ENCODE measurements around the gene MST1R.

Gene MST1R

DNA sequence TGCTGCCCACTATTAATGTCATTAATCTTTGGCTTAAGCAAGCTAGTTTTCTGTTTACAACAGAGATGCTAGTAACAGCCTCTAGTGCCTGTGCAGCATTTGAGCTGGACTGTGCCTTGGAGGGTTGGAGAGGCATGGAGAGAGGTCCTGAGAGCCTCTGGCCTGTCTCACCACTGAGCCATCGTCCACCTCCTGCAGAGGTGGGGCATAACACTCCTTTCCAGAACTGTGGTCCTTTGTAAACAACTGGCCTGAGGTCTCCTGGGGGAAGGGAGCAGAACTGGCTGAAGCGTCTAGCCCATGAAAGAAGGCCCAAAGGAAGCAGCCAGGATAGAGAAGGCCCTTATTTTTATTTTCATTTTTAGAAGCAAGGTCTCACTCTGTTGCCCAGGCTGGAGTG lies 24.0 kb downstream of the MST1R start:
- DNase-seq (ENCODE audit: low read depth in 1 of 2, low spot score in 1 of 2): no peak

DNA sequence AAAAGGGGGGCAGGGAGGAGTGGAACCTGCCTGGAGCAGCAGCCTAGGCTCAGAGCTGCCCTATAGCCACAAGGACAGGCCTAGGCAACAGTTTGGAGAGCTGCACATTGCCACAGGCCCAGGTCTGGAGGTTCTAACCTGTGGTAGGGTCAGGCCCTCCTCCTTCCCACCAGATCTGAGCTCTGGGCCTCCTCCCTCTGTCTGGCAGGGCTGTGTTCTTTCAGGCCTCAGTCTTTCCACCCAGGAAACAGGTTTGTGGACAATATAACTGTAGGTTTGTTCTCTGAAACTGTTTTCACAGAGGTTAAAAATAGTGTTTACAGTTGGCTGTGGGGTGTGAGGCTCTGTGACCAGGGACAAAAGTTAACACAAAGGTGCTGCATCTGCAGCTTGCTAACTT lies 25.0 kb downstream of the MST1R start:
- no peak for DNase-seq (ENCODE audit: low read depth in 1 of 2, low spot score in 1 of 2)

DNA sequence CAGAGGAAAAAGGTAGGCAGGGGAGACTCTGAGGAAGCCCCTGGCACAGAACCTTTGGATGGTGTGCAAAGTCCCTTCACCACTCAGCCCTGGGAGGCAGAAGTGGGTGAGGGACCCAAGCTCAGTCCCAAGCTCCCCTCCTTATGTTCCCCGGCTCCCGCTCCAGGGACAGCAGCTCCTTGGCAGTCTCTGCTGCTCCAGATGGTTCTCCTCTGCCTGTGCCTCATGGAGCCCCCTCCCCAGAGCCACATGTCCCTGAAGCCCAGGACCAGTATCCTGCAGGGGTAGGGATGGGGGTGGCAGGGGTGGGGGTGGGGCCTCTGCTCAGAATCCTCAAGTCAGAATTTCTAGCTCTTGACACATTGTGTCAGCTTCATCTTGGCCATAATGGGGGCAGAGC lies 26.0 kb downstream of the MST1R start:
- DNase-seq (ENCODE audit: low read depth in 1 of 2, low spot score in 1 of 2): no peak

DNA sequence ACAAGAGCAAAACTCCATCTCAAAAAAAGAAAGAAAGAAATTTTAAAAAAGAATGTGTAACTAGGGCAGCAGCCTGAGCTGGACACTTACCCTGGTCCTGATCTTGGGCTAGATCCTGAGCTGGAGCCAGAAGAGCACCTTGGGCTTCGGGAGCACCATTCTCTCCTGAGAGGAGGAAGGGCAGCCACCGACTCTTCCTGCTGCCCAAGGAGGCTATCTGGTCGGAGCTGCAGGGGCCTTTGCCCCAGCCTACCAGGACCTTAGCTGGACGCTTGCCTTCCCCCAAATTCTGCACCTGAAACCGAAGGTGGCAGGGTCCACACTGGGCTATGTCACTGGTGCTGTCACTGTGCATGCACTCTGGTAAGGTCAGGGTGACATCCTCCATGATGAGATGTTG lies 27.1 kb downstream of the MST1R start:
- no peak for DNase-seq (ENCODE audit: low read depth in 1 of 2, low spot score in 1 of 2)

DNA sequence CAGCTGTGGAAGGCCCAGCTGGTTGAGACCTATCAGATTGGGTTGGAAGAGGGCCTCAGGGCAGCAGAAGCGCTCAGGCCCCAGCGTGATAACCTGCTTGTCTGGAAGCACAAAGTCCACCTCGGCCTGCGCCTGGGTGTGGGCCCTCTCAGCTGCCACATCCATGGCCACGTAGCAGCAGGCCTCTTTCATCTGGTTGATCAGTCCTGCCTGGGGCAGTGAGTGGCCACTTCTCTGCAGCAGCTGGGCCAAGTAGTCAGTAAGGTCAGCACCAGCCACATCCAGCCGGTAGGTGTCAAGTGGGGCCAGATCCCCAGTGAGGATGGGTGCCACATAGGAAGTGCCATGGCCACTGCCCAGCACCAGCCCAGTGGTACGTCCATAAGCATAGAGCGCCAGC lies 30.1 kb downstream of the MST1R start:
- DNase-seq (ENCODE audit: low read depth in 1 of 2, low spot score in 1 of 2): no peak

DNA sequence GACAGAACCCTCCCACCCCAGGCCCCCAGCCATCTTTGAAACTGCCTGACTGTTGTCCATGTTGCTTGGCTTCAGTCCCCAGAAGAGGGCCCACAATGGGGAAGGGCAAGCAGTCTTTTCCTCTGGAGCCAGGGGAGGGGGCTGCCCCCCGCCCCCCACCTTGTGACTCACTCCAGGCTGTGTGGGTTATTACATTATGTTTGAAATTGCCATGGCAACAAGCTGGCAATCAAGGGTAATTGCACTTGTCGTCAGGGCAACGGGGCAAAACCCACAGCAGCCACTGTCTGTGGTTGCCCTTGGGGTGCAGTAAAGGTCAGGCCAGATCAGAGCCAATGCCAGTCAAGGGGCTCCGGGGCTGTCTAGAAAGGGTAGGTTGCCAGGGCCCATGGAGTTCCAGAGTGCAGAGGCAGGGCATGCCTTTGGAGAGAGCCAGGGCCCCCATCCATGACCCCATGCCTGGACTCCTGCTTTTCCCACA lies 30.8 kb downstream of the MST1R start:
- DNase-seq (ENCODE audit: low read depth in 1 of 2, low spot score in 1 of 2): no peak

DNA sequence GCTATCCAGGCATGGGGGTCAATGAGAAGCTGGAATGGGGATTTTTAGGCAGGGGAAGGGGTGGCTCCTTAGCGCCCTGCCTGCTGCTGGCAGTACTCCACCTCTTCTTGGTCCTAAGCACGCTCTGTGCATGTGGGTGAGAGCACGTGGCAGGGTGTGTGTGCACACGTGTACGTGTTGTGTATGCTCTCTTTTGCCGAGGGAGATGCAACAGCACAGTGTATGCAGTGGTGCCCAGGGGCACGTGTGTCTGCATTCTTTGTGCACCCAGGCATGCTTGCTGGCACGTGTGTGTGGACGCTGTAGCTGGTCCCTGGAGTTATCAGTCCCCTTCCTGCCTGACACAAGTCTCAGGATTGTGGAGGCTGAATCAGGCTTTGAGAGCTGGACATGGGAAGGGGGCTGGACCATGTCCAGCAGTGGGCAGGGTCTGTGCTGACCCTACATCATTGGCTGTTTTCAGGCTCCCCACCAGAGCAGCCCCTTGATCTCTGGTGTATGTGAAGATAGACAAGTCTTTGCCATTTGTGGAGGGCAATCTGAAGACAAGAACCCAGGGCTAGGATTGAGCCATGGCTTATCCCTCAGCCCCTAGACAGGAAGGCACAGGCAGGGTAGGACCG lies 32.0 kb downstream of the MST1R start:
- DNase-seq (ENCODE audit: low read depth in 1 of 2, low spot score in 1 of 2): no peak

DNA sequence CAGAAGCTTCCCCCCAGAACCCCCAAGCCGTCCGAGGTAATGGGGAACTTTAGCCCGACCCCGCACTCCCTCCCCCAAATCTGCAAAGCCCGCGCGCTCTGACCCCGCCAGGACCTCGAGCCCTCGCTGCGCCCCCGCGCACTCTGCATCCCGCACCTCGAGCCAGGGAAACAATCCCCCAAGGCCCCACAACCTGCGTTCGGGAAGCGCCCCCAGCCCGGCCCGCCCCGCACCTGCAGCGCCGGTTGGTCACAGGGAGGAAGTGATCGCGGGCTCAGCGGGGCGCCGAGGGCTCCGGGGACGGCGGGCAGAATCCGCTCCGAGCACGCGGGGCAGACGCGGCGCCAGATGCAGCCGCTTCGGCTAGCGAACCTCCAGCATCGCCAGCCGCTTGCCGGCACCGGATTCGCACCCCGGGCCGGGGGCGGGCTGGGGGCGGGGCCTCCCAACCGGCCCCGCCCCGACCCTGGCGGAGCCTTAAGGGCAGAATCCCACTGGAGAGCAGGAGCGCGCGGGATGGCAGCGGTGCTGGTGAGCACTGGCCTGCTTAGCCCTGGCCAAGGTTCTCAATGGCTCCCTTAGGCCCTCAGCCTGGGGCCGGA lies 34.0 kb downstream of the MST1R start, which contains the start of gene CAMKV:
TSS of gene CAMKV (minus strand) at position 382 of the 602 bp plus-strand sequence. CDS start 7,518 bp downstream, outside the sequence.
- DNase-seq (ENCODE audit: low read depth in 1 of 2, low spot score in 1 of 2): peak in 1 of 2 donors; percentile 4

DNA sequence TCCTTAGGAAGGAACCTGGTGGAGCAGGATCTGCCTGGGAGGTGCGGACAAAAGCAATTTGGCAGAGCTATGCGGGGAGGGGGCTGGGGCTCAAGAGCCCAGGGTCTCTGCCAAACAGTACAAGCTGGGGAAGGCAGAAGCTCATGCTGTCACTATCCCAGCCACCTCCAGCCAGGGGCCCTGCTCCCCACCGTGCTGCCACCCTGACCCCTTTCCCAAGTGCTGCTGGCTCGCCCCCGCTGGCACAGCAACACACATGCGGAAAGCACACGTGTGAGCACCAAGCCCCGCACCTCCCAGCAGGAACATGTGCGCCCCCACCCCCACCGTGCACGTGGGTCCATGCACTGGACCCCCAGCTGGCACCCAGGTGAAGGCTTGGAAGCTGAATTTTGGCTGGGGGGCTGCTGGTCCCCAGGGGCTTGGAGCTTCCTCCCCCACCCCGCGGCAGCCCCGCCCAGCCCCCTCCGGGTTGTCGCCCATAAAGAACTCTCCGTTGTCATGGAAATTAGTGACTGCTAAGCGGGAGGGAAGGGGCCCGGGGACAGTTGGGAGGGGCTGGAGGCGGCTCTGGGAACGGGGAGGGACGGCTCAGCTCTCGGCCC lies 34.7 kb downstream of the MST1R start:
- DNase-seq (ENCODE audit: low read depth in 1 of 2, low spot score in 1 of 2): no peak

DNA sequence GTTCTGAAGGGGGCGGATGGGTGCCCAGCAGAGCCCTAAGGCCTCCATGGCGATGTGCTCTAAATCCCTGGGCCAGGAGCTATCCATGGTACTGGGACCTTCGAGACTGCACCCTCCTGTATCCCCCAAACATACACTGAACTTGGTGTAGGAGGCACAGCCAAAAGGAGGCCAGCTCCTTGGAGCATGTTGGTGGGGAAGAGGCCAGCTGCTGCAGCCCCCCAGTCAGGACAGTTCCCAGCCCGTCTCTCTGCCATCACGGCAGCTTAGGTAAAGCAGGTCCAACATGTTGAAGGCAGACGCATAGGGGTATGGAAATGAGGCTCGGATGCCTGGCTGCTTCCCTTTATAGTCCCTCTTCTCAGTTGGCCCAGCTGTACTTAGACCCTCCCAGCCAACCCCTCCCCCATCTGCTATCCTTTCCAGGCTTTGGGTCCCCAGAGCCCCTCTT lies 35.8 kb downstream of the MST1R start:
- DNase-seq (ENCODE audit: low read depth in 1 of 2, low spot score in 1 of 2): no peak

DNA sequence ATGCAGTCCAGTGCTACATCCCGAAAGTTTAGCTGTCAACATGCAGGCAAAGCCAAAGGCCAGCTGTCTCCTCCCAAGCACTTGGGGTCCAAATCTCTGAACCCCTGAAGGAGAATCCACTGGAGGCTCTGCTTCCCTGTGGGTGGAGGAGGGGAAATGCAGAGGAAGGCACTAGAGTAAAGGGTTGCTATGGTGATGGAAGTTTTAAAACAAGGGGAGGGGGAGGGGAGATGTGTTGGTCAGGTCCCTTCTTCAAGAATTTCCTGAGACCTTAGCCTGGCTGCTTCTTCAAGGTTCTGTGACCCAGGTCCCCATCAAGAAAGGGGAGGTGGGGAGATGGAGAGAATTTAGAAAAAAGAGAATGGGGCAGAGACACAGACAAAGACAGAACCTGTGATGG lies 36.3 kb downstream of the MST1R start:
- DNase-seq (ENCODE audit: low read depth in 1 of 2, low spot score in 1 of 2): no peak

DNA sequence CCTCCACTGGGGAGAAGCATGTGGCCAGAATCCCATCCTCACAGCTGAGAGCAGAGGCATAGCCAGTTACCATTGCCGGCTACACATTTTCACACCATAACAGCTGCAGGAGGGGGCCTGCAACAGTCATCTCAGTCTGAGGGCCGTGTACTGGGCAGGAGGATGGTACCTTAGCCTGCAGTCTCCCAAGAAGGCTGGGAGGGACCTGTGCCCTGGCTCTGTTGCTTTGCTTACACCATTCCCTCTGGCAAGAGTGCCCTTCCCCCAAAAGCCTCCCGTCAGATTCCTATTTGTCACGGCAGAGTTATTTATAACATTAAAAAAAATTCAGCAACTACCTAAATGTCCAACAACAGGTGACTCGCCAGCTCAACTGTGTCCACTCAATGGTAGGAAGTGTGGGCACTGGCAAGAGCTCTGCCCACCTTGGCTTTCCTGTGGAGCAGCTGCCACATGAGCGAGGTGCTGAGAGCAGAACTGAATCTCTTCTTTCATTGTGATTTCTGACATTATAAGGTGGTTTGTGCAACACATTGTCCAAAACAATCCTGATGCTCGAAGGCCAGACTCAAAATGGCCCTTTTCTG lies 38.4 kb downstream of the MST1R start:
- no peak for DNase-seq (ENCODE audit: low read depth in 1 of 2, low spot score in 1 of 2)

DNA sequence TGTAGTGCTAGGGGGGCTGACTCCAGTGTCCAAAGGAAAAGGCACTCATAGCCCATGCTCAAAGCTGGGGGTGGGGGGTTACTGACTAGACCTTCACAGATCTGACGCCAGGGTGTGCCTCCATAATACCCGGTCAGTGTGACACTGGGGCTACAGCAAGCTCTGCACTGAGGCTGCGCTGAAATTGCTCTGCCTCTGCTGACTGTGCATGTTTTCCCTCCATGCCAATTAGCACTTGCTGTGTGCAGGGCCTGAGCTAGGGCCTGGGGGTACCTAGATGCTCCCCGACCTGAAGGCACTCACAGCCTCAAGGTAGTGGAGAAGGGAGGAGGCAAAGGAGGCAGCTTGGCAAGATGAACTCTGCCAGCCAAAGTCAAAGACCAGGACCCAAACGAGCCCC lies 39.2 kb downstream of the MST1R start:
- no peak for DNase-seq (ENCODE audit: low read depth in 1 of 2, low spot score in 1 of 2)

DNA sequence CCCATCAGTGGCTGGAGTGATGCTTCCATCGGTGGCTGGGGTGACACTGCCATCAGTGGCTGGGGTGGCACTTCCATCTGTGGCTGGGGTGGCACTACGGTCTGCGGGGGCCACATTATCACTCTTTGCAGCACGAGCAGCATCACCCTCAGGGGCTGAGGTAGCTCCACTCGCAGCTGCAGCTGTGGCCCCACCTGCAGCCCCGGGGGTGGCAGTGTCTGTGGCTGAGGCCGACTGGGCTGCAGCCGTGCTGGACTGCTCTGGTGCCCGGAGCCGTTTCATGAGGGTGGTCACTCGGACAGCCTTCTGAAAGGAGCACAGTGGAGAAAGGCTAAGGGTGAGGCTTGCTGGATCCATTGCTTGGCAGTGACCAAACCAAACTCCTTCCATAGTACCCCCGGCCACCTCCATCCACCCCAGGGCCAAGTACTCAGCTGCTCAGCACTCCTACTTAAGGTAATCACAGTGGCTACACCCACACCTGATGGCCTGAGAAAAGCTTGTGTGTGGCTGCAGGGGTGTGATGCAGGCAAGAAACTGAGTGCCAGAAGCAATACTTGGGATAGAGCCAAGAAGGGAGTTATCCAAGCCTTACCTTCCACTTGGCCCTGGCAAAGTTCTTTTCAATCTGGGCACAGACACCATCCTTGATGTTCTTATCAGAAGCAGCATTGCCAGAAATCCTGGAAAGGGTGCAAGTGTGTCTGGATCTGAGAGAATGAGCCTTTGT lies 43.9 kb downstream of the MST1R start:
- no peak for DNase-seq (ENCODE audit: low read depth in 1 of 2, low spot score in 1 of 2)

DNA sequence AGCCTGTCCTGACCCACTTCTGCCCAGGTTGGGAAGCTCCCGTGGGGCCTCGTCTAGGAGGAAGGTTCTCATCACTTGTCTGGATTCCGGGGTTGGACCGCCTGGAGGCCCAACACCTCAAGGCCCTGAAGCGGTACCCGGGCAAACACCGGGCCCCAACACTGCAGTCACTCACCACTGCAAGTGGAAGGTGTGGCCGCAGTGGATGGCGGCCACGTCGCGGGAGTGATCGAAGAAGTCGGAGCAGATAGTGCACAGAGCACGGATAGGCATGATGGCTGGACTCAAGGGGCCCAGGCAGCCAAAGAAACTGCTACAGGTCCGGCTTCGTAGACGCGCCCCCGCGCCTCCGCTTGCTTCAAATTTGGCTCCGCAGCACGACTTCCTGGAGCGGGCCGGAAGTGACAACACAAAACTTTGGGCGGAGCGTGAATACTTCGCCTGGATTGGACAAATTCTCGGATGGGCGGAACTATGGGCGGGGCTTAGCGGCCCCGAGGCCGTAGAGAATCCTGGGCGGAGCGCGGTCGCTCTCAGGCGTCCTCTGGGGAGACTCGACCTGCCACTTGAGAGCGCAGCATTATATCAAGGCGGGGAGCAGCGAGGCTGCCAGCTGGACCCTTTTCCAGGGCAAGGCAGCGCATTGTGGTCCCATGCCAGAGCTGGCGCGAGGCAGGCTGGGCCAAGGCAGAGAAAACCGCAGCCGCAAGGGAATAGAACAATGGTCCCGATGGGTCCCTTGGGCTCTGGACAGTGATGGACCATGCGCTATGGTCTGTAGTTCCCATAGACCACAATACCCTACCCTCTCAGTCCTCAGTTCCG lies 47.3 kb downstream of the MST1R start, which contains the start of gene TRAIP:
TSS of gene TRAIP (minus strand) at position 384 of the 825 bp plus-strand sequence. CDS start at position 273, 111 bp downstream.
- peak; percentile 86 for DNase-seq (ENCODE audit: low read depth in 1 of 2, low spot score in 1 of 2)

DNA sequence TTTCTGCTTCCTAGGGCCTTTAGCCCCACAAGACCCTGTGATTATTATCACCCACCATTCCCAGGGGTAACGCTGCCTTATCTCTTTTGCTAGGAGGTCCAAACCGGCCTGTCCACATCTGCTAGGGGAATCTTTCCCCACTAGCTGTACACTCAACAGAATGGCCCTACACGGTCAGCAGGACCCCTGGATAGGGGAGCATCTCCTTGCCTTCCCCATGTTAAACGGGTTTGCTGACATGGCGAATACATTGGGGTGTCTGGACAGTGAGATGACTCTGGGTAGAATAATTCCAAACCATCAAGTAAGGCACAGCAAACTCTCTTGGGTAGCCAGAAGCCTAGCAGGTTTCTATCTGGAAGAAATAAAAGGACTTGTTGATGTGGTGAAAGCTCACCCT lies 48.0 kb downstream of the MST1R start:
- DNase-seq (ENCODE audit: low read depth in 1 of 2, low spot score in 1 of 2): no peak

DNA sequence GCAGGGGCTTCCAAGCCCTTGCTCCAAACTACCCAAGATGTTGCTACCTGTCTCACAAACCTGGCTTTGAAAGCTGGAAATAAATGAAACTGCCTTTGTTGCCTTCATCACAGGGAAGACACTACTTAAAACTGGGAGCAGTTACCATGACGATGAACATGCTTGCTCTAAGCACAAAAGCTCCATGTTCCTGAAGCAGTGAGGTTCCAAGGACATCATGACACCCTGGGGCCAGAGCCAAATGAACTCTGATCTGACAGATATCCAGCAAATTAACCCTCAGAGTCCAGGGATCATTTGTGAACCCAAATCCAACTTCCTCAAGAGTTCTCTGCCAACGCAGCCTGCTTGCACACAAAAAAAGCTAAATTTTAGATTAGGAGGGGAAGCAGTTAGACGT lies 58.0 kb downstream of the MST1R start:
- DNase-seq (ENCODE audit: low read depth in 1 of 2, low spot score in 1 of 2): no peak

DNA sequence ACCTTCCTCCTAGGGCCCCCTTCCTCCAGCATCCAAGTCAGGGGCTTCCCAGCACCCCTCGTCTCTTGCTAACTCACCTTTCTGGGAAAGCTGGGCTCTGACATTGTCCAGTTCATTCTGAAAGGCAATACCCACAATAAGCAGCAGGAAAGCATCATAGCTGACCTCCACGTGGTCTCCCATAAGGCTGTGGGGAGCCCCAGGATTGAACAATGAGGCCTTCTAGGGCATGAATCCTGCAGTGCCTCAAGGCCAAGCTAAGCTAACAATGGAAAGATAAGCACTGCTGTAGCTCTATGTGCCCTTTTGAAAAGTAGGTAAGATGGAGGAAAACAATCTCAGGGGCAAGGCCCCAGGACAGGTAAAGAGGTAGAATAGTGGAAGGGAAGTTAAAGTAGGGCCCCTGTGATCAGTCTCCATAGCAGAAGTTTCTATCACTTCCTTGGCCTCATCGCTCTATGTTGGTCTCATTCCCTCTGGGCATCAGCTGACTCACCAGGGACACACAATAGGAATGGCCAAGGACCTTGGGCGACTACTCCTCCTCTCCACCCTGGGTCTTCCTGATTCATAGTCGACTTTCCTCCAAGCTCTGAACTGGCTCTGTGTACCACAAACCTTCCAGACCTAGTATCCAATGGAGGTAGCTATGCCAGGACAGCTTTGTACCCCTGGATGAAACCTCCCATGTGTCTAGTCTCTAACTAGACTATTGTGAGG lies 59.0 kb downstream of the MST1R start:
- DNase-seq (ENCODE audit: low read depth in 1 of 2, low spot score in 1 of 2): no peak

DNA sequence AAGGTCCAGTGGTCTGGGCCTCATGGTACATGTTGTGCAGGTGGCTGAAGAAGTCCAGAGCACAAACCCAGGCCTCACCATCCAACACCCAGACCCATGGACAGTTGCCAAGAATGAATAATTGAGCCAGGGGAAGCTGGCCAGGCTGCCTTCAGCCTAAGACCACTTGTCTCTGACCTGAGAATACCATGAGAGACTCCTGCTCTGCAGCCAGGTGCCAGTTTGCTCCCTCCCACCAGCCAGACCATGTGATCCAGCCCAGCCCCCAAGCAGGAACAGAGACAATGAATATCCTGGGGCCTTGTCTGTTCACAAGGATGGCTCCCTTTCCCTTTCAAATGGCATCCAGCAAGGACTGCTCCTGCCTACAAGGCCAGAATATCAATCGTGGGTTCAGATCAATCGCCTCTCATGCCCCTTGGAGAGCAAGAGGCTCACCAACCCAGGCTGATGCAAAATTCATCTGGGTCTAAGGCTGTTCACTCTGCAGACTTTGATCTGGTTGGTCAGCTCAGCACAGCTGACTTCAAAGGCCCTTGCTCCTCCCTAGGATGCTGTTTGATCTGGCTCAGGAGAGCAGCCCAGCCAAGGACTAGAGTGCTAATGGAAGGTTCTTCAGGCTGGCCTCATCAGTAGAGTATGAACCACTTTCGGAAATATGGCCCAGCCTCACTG lies 60.7 kb downstream of the MST1R start:
- DNase-seq (ENCODE audit: low read depth in 1 of 2, low spot score in 1 of 2): no peak

Data from stimulated activated CD4-positive, alpha-beta T cell treated with anti-CD3 and anti-CD28 coated beads, Interleukin-15, amount 100 ng/mL, for 1 hour (primary cell).